OCI-LY3 (cell line): Measurements from ENCODE around the gene UBE2N.

Experiments used
- H2AFZ ChIP-seq: fragments of 200-600, 300-600 bp; shearing (Covaris generic); 2 replicates; pipeline ENCODE4 v1.6.0; 2014; ENCODE audit warnings: antibody characterized with exemption, low read depth, low read length
- H3K27ac ChIP-seq: fragments of 200-600, 300-600 bp; sonication (generic); 2 replicates; pipeline ENCODE4 v1.5.1; 2014; ENCODE audit warnings: mild to moderate bottlenecking, low read length, moderate library complexity, mixed read lengths
- H3K27me3 ChIP-seq: fragments of 200-600, 300-600 bp; sonication (generic); 2 replicates; pipeline ENCODE4 v1.6.1; 2014; ENCODE audit warnings: low read depth, low read length, mixed read lengths
- H3K36me3 ChIP-seq: fragments of 200-600, 300-600 bp; sonication (generic); replicated peaks from 2 replicates; pipeline ENCODE3; 2014; ENCODE audit warnings: low read depth, low read length, mixed read lengths
- H3K4me1 ChIP-seq: fragments of 300-600, 200-600 bp; sonication (generic); 2 replicates; pipeline ENCODE4 v1.6.1; 2014; ENCODE audit warnings: low read length, mixed read lengths
- H3K4me2 ChIP-seq: fragments of 200-600, 300-600 bp; sonication (generic); 2 replicates; pipeline ENCODE4 v1.6.1; 2014; ENCODE audit warnings: low read length, mixed read lengths
- H3K4me3 ChIP-seq: fragments of 300-600, 200-600 bp; sonication (generic); 2 replicates; pipeline ENCODE4 v1.5.1; 2014; ENCODE audit warnings: antibody characterized with exemption, mild to moderate bottlenecking, low read length, moderate library complexity
- H3K79me2 ChIP-seq: fragments of 300-600, 200-600 bp; shearing (Covaris generic); 2 replicates; pipeline ENCODE4 v1.6.1; 2014; ENCODE audit warnings: mild to moderate bottlenecking, low read length, mixed read lengths
- H3K9ac ChIP-seq: fragments of 300-600, 200-600 bp; shearing (Covaris generic); 2 replicates; pipeline ENCODE4 v1.6.0; 2014; ENCODE audit warnings: mild to moderate bottlenecking, low read length, moderate library complexity
- H3K9me3 ChIP-seq: fragments of 200-600, 300-600 bp; shearing (Covaris generic); 2 replicates; pipeline ENCODE4 v1.6.1; 2014; ENCODE audit warnings: low read length, mixed read lengths; ENCODE audit not compliant: insufficient read depth
- H4K20me1 ChIP-seq: fragments of 200-600, 300-600 bp; sonication (generic); 2 replicates; pipeline ENCODE4 v1.6.1; 2016; ENCODE audit warnings: low read length, mixed read lengths; ENCODE audit not compliant: insufficient read depth
- EZH2phosphoT487 ChIP-seq: fragments of 200-600 bp; shearing (Covaris generic); IDR thresholded peaks from 2 replicates; pipeline ENCODE4 v1.6.1; 2018; ENCODE audit warnings: antibody characterized with exemption, mixed run types, low read depth
- TF ChIP-seq, protein P1 (sequence below): fragments of 200-600, 300-600 bp; sonication (generic); IDR thresholded peaks from 2 replicates; pipeline ENCODE4 v1.5.1; 2014; ENCODE audit warnings: antibody characterized with exemption, low read length, low read depth

UBE2N gene

GRCh38 chr12:93381161-93381975, 60.4 kb downstream of the UBE2N start:
- peaks cover 31% of the 10 kb centered on the region for H4K20me1 ChIP-seq
- no peaks in the 10 kb centered on the region for H3K27me3 ChIP-seq
- no peaks in the 10 kb centered on the region for H3K9me3 ChIP-seq
- H3K27ac ChIP-seq, result no peak overlapping the region
- 0 out of 2 replicates have a peak overlapping the region, but pooled peaks have one; percentile 22 for H3K4me2 ChIP-seq
- peaks cover 72% of the 10 kb centered on the region for H3K79me2 ChIP-seq
- H2AFZ ChIP-seq, result no peak overlapping the region
- TF ChIP-seq, protein P1, sequence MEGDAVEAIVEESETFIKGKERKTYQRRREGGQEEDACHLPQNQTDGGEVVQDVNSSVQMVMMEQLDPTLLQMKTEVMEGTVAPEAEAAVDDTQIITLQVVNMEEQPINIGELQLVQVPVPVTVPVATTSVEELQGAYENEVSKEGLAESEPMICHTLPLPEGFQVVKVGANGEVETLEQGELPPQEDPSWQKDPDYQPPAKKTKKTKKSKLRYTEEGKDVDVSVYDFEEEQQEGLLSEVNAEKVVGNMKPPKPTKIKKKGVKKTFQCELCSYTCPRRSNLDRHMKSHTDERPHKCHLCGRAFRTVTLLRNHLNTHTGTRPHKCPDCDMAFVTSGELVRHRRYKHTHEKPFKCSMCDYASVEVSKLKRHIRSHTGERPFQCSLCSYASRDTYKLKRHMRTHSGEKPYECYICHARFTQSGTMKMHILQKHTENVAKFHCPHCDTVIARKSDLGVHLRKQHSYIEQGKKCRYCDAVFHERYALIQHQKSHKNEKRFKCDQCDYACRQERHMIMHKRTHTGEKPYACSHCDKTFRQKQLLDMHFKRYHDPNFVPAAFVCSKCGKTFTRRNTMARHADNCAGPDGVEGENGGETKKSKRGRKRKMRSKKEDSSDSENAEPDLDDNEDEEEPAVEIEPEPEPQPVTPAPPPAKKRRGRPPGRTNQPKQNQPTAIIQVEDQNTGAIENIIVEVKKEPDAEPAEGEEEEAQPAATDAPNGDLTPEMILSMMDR, result no peak
- TF ChIP-seq EZH2phosphoT487, result no peak
- no peak overlapping the region for H3K4me3 ChIP-seq
- H3K36me3 ChIP-seq, result peaks cover 4% of the 10 kb centered on the region
- no peak overlapping the region for H3K9ac ChIP-seq
- peaks cover 28% of the 10 kb centered on the region for H3K4me1 ChIP-seq

GRCh38 chr12:93380480-93381121, 61.1 kb downstream of the UBE2N start:
- H3K27me3 ChIP-seq, result no peaks in the 10 kb centered on the region

DNA sequence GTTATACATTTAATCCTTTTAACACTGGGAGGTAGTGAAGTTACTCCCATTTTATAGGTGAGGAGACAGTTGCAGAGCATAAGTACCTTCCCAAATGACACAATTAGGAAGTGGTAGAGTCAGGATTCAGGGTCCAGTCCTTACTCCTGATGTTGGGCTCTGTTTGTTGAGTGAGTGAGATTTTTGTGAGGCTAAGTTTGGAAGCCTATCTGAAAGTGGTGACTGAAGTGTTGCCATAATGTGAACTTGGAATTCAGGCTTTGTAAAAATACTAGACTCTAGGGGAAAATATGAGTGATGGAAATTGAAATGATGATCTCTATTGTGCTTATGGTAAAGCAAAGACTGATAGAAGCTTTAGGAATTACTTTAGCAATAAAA, 61.8 kb downstream of the UBE2N start:
- Histone ChIP-seq H3K79me2 (peaks cover 60% of the 10 kb centered on the region), H3K36me3 (peaks cover 4% of the 10 kb centered on the region), H4K20me1 (peaks cover 28% of the 10 kb centered on the region), H3K9me3 (no peaks in the 10 kb centered on the region), H3K4me3 (peak overlapping the region; percentile 96), H3K9ac (peak overlapping the region; percentile 96), H3K4me1 (peaks cover 29% of the 10 kb centered on the region), H3K4me2 (peak overlapping the region; percentile 89), H3K27me3 (no peaks in the 10 kb centered on the region), H3K27ac (no peak overlapping the region), H2AFZ (no peak overlapping the region)
- no peak for TF ChIP-seq EZH2phosphoT487
- TF ChIP-seq, protein P1, result no peak

More at GRCh38 chr12:93380480-93381121, 61.1 kb downstream of the UBE2N start:
- no peak overlapping the region for H3K27ac ChIP-seq
- peak overlapping the region; percentile 89 for H3K4me2 ChIP-seq
- peaks cover 29% of the 10 kb centered on the region for H3K4me1 ChIP-seq
- H3K36me3 ChIP-seq, result peaks cover 4% of the 10 kb centered on the region
- no peak overlapping the region for H2AFZ ChIP-seq
- peaks cover 66% of the 10 kb centered on the region for H3K79me2 ChIP-seq
- H3K4me3 ChIP-seq, result peak overlapping the region; percentile 96
- peaks cover 31% of the 10 kb centered on the region for H4K20me1 ChIP-seq
- no peaks in the 10 kb centered on the region for H3K9me3 ChIP-seq
- TF ChIP-seq, protein P1, result peak; percentile 67
- TF ChIP-seq EZH2phosphoT487, result no peak
- H3K9ac ChIP-seq, result no peak overlapping the region

- peak overlapping the region; percentile 96 for H3K4me3 ChIP-seq
- H3K9me3 ChIP-seq, result no peaks in the 10 kb centered on the region
- peaks cover 4% of the 10 kb centered on the region for H3K36me3 ChIP-seq
- peaks cover 57% of the 10 kb centered on the region for H3K79me2 ChIP-seq
- H3K27me3 ChIP-seq, result no peaks in the 10 kb centered on the region
- TF ChIP-seq, protein P1, result no peak
- H2AFZ ChIP-seq, result no peak overlapping the region
- peak overlapping the region; percentile 96 for H3K9ac ChIP-seq
- H4K20me1 ChIP-seq, result peaks cover 27% of the 10 kb centered on the region
- H3K4me2 ChIP-seq, result peak overlapping the region; percentile 89
- peaks cover 29% of the 10 kb centered on the region for H3K4me1 ChIP-seq
- H3K27ac ChIP-seq, result peak overlapping the region; percentile 68; the same call in 1 of the 2 replicates
These were observed 62.3 kb downstream of the UBE2N start for GRCh38 chr12:93379326-93379980.
